ENCODE measurements around the gene ARPIN. TPM values are rescaled to one million over a fixed set of nuclear protein-coding genes. Genes with fewer than 3 reads are reported as not detected.
A peak's percentile ranks its signal among the peaks of the same experiment; 100 is the strongest.
"Not testable (repeated sequence)": the region's sequence is repeated elsewhere in the genome, so short reads cannot be mapped to it uniquely, and the experiment has no call there.

ARPIN gene
- total RNA-seq, 1 donor from 2014 or later: 29.8 TPM

GRCh38 chr15:89893696-89894447 lies 18.9 kb downstream of the ARPIN start, which contains the start of gene AP3S2:
TSS of gene AP3S2 (minus strand) at chr15:89893994. CDS start at chr15:89893949, 45 bp downstream.
- Histone ChIP-seq H3K36me3 (peaks cover 1 to 3% of the 10 kb centered on the region in 2 donors), H3K4me3 (peak within 1 kb of the TSS; percentile 76 to 87), H3K27ac (peak within 1 kb of the TSS; percentile 85 to 90), H3K9me3 (no peaks in the 10 kb centered on the region), H3K4me1 (peaks cover 0 to 6% of the 10 kb centered on the region in 2 donors), H3K27me3 (no peaks in the 10 kb centered on the region)
- no peak for TF ChIP-seq CTCF (IDR thresholded peaks at IDR 0.05)
- peak; percentile 64 to 95 for DNase-seq (ENCODE audit: low spot score in 2 of 2)
- intact Hi-C loops (cut with DNase I): loop anchor here (1.0 to 10.0 kb wide), 5 partner anchors 108 to 991 kb away; partner anchors contain the start of genes CIB1, FES, PLIN1 and ZNF710

GRCh38 chr15:89893027-89893426 lies 19.7 kb downstream of the ARPIN start:
- intact Hi-C loops (cut with DNase I): loop anchor here (5.0 to 10.0 kb wide), 3 partner anchors 109 to 992 kb away; partner anchors contain the start of genes FES, PLIN1 and ZNF710
- TF ChIP-seq CTCF (IDR thresholded peaks at IDR 0.05): no peak
- H3K4me3 ChIP-seq: peak overlapping the region; percentile 76 to 87
- H3K4me1 ChIP-seq: peaks cover 0 to 6% of the 10 kb centered on the region in 2 donors
- no peak for DNase-seq (ENCODE audit: low spot score in 2 of 2)
- no peaks in the 10 kb centered on the region for H3K9me3 ChIP-seq
- no peaks in the 10 kb centered on the region for H3K27me3 ChIP-seq
- H3K36me3 ChIP-seq: peaks cover 10 to 11% of the 10 kb centered on the region in 2 donors
- peak overlapping the region; percentile 85 to 90 for H3K27ac ChIP-seq

GRCh38 chr15:89888214-89888804 lies 24.4 kb downstream of the ARPIN start:
- no peaks in the 10 kb centered on the region for H3K27me3 ChIP-seq
- peaks cover 40 to 53% of the 10 kb centered on the region in 2 donors for H3K36me3 ChIP-seq
- intact Hi-C loops (cut with DNase I): no loop called here
- peaks cover 0 to 3% of the 10 kb centered on the region in 2 donors for H3K4me1 ChIP-seq
- no peak for TF ChIP-seq CTCF (IDR thresholded peaks at IDR 0.05)
- H3K9me3 ChIP-seq: no peaks in the 10 kb centered on the region
- no peak for DNase-seq (ENCODE audit: low spot score in 2 of 2)
- H3K4me3 ChIP-seq: no peak overlapping the region
- H3K27ac ChIP-seq: no peak overlapping the region

GRCh38 chr15:89885611-89886010 lies 27.1 kb downstream of the ARPIN start:
- Histone ChIP-seq H3K9me3 (no peaks in the 10 kb centered on the region), H3K36me3 (peaks cover 40 to 68% of the 10 kb centered on the region in 2 donors), H3K27ac (no peak overlapping the region), H3K27me3 (no peaks in the 10 kb centered on the region), H3K4me3 (no peak overlapping the region), H3K4me1 (no peaks in the 10 kb centered on the region)
- DNase-seq (ENCODE audit: low spot score in 2 of 2): no peak
- intact Hi-C loops (cut with DNase I): no loop called here
- no peak for TF ChIP-seq CTCF (IDR thresholded peaks at IDR 0.05)

GRCh38 chr15:89885179-89885578 lies 27.6 kb downstream of the ARPIN start:
- H3K27ac ChIP-seq; H3K4me1 ChIP-seq; DNase-seq (ENCODE audit: low spot score in 2 of 2); H3K4me3 ChIP-seq; intact Hi-C loops (cut with DNase I); H3K27me3 ChIP-seq; H3K9me3 ChIP-seq: not testable (repeated sequence)
- peaks cover 40 to 71% of the 10 kb centered on the region in 2 donors for H3K36me3 ChIP-seq

- TF ChIP-seq CTCF (IDR thresholded peaks at IDR 0.05): no peak
- Histone ChIP-seq H3K27ac (no peak overlapping the region), H3K36me3 (peaks cover 42 to 71% of the 10 kb centered on the region in 2 donors), H3K4me3 (no peak overlapping the region), H3K4me1 (no peaks in the 10 kb centered on the region), H3K27me3 (no peaks in the 10 kb centered on the region), H3K9me3 (no peaks in the 10 kb centered on the region)
- DNase-seq (ENCODE audit: low spot score in 2 of 2): no peak
- intact Hi-C loops (cut with DNase I): no loop called here
Observed at GRCh38 chr15:89883518-89883917, 29.2 kb downstream of the ARPIN start.

All from ascending aorta (tissue), 2 donors.